AG10803 (cell line): ENCODE data around the gene MISP.
"Not testable (repeated sequence)": the region's sequence is repeated elsewhere in the genome, so short reads cannot be mapped to it uniquely, and the experiment has no call there.

Experiments used
- DNase-seq: peaks from one replicate; pipeline ENCODE4 v3.0.0; 2010; ENCODE audit warnings: low read depth
- H3K4me3 ChIP-seq: 2 replicates; pipeline ENCODE4 v1.5.1; 2011; ENCODE audit warnings: mild to moderate bottlenecking, low read length, control low read depth
- TF ChIP-seq, protein P1 (sequence below): conservative IDR thresholded peaks from 2 replicates; pipeline ENCODE4 v1.5.1; 2011; ENCODE audit warnings: mild to moderate bottlenecking, low read length, control low read depth, inconsistent platforms

The MISP gene

DNA sequence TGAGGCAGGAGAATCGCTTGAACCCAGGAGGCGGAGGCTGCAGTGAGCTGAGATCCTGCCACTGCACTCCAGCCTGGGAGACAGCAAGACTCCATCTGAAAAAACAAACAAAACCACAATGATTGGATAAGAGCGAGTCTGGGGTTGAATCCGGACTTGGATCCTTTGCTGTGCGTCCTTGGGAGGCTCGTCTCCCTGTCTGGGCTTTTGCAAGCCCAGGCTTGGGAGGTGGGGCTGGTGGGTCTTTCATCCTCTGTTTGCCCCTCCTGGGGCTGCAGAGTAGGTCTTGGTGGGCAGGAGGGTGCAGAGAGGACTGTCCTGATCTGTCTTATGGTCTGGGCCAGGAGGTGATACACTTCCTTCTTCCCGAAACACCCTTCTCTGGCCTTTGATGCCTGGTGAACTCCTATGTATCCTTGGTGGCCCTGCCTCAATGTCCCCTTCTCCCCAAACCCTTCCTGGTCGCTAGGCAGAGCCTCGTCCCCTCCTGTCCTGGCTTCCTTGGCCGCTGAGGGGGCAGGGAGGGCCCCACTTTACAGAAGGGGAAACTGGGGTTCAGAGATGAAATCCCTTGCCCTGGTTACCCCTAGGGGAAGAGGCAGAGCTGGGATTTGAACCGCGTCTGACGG is 25.3 kb upstream of the MISP start:
- DNase-seq: no peak
- TF ChIP-seq, protein P1, sequence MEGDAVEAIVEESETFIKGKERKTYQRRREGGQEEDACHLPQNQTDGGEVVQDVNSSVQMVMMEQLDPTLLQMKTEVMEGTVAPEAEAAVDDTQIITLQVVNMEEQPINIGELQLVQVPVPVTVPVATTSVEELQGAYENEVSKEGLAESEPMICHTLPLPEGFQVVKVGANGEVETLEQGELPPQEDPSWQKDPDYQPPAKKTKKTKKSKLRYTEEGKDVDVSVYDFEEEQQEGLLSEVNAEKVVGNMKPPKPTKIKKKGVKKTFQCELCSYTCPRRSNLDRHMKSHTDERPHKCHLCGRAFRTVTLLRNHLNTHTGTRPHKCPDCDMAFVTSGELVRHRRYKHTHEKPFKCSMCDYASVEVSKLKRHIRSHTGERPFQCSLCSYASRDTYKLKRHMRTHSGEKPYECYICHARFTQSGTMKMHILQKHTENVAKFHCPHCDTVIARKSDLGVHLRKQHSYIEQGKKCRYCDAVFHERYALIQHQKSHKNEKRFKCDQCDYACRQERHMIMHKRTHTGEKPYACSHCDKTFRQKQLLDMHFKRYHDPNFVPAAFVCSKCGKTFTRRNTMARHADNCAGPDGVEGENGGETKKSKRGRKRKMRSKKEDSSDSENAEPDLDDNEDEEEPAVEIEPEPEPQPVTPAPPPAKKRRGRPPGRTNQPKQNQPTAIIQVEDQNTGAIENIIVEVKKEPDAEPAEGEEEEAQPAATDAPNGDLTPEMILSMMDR: no peak
- no peak overlapping the region for H3K4me3 ChIP-seq

DNA sequence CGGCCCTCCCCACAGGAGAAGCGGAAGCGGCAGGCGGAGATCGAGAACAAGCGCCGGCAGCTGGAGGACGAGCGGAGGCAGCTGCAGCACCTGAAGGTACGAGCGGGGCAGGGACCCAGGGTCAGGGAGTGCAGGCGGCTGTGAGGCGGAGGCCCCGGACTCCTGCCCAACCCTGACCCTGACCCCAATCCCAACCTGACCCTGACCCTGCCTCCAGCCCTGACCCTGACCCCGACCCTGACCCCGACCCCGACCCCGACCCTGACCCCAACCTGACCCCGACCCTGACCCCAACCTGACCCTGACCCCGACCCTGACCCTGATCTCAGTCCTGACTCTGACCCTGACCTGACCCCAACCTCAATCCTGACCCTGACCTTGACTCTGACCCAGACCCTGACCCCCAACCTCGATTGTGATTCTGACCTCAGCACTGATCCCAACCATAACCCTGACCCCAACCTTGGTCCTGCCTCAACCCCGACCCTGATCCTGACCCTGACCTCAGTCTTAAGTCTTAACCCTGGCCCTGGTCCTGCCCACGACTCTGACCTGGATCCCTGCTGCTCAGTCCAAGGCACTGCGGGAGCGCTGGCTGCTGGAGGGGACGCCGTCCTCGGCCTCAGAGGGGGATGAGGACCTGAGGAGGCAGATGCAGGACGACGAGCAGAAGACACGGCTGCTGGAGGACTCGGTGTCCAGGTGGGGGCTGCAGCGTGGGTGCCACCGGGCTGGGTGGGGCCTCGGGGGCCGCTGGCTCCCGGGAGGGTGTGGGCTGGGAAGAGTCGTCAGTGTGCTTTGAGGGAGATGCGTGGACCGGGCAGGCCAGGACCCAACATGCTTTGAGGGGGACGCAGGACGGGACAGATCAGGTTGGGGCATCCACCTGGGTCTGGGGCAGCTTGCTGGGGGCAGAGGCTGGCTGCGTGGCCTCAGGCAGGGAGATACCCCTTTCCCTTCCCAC is 23.6 kb upstream of the MISP start:
- DNase-seq: no peak
- TF ChIP-seq, protein P1: no peak
- H3K4me3 ChIP-seq: no peak overlapping the region

DNA sequence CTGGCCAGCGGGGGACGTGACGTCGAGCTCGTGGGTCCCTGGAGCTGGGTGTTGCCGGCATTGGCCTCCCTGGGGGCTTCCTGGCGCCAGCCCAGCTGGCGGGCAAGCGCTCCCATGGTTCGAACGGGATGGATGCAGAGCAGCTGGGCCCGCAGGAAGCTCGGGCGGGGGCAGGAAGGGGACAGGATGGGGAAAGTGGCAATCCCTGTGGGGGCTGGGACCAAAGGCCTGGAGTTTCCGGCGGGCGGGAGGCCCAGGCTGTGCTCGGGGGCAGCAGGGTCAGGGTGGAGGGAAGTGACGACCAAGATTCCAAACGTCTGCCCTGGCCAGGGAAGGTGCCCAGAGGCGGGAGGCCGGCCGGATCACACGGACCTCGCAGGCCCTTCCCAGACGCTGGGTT is 22.9 kb upstream of the MISP start:
- H3K4me3 ChIP-seq: no peak overlapping the region
- TF ChIP-seq, protein P1: no peak
- DNase-seq: no peak

DNA sequence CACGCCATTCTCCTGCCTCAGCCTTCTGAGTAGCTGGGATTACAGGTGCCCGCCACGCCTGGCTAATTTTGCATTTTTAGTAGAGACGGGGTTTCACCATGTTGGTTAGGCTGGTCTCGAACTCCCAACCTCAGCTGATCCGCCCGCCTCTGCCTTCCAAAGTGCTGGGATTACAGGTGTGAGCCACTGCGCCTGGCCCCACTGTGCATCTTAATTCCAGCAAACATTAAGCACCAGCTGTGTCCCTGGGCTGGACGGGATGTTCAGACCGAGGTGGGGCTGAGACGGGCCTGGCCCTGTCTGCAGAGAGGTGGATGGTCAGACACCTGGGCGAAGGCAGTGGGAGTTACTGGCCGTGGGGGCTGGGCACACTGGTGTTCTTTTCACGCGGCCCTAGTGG is 21.3 kb upstream of the MISP start:
- not testable (repeated sequence) for H3K4me3 ChIP-seq, DNase-seq

DNA sequence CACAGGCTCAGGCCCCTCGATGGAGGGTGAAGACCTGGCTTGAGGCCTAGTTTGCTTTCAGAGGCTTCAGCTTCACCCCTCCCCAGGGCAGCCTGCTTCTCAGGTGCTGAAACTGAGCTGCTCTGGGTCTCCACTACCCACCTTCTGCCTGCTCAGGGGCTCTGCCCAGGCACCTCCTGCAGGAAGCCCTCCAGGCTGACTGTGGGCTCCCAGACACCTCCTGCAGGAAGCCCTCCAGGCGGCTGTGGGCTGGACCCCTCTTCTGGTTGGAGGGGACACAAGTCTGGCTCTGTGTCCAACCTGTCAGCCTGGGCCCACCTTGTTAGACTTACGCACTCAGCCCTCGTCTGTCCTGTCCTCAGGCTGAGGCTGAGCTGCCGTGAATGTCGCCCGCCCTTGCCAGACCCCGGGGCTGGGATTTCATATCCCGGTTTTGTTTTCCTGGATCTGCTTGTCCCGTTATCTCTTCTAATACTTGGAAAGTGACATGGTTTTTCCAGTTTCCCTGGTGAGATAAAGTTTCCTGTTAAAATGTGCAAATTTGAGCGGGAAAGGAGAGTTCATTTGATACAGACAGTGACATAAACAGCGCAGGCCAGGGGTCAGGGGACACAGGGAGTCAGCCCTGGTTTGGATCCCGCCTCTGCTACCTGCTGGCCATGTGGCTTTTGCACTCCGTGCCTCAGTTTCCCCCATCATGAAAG is 20.8 kb upstream of the MISP start:
- no peak overlapping the region for H3K4me3 ChIP-seq
- no peak for DNase-seq
- TF ChIP-seq, protein P1: no peak

DNA sequence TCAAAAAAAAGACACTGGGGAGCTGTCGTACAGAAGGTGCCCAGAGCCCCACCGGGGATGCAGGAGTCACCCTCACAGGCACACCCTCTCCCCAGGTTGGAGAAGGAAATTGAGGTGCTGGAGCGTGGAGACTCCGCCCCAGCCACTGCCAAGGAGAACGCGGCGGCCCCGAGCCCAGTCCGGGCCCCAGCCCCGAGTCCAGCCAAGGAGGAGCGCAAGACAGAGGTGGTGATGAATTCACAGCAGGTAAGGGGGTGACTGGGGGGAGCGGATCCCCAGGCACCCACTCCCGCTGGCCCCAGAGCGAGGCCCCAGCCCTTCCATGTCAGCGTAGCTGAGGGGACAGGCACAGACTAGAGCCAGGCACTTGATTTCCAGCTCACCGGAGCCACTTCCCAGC is 19.9 kb upstream of the MISP start:
- no peak for DNase-seq
- H3K4me3 ChIP-seq: no peak overlapping the region
- TF ChIP-seq, protein P1: no peak

DNA sequence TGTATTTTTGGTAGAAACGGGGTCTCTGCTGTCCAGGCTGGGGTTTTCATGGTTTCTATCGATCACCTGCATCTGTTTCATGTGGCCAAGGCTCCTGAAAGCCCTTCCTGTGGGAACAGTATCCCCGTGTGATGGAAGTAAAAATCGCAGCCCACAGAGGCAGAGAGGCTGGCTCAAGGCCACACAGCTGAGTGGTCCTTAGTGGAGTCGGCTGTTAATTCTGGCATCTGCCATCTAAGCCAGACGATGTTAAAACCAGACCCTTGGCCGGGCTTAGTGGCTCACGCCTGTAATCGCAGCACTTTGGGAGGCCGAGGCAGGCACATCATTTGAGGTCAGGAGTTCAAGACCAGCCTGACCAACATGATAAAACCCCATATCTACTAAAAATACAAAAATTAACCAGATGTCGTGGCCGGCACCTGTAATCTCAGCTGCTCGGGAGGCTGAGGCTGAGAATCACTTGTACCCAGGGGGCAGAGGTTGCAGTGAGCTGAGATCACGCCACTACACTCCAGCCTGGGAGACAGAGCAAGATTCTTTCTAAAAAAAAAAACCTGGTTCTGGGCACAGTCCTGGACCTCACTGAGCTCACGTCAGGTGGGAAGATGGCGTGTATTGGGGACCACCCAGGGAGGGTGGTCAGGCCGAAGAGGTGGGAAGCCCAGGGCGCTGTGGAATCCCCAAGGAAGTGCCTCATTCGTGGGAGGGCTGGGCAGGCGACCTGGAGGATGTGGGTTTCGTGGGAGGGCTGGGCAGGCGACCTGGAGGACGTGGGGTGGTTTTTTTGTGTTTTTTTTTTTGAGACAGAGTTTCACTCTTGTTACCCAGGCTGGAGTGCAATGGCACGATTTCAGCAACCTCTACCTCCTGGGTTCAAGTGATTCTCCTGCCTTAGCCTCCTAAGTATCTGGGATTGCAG is 18.5 kb upstream of the MISP start:
- TF ChIP-seq, protein P1: no peak
- H3K4me3 ChIP-seq: no peak overlapping the region
- DNase-seq: no peak
